GM21390 (cell line): ENCODE measurements around the gene FXYD4.
A peak's percentile ranks its signal among the peaks of the same experiment; 100 is the strongest.

Experiments
- ATAC-seq: cut with Tn5 transposase; IDR thresholded peaks from one replicate; pipeline ENCODE4 v1.9.1; 2021; ENCODE audit not compliant: unreplicated experiment

FXYD4 gene

GRCh38 chr10:43343126-43343525, 28.3 kb upstream of the FXYD4 start:
- no peak for ATAC-seq

GRCh38 chr10:43344051-43344450, 27.4 kb upstream of the FXYD4 start:
- ATAC-seq: no peak

GRCh38 chr10:43347997-43348396, 23.4 kb upstream of the FXYD4 start:
- ATAC-seq: no peak

DNA sequence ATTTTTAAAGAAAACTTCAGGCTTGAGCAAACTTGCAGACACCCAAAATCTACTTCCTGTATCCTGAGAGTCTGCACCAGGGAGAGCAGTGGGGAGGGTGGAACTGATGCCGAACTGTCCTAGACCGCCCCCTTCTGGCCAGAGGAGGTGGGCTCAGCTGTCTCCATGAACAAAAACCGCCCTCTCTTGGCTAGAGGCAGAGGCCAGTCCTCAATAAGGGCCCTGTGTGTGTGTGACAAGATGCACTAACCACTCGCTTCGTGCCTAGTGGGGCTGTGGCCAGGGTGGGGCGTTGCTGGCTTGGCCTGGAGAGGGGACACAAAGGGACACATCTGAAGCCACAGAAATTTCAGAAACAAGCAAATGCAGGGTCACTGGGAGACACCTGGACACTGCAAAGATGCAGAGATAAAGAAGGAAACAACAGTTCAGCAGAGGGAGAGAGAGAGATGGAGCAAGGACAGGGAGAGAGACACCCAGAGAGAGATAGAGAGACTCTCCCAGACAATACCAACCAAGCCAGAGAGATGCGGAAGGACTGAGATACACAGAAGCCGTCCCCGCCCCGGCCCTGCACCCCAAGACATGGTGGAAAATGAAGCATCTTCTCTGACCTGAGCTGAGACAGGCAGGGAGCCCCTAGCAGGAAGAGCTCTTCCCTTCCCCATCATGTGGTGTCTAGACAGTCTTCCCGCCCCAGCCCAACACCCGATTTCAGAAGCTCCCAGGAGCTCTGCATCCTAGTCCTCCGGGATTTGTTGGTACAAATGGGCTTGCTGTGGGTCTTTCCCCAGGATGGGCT, 22.7 kb upstream of the FXYD4 start:
- ATAC-seq: peak; percentile 100

GRCh38 chr10:43350156-43350555, 21.3 kb upstream of the FXYD4 start:
- no peak for ATAC-seq

GRCh38 chr10:43350686-43351085, 20.8 kb upstream of the FXYD4 start:
- ATAC-seq: no peak

- no peak for ATAC-seq
Observed at GRCh38 chr10:43351301-43351700, 20.1 kb upstream of the FXYD4 start.

- ATAC-seq: no peak
Observed at GRCh38 chr10:43352951-43353350, 18.5 kb upstream of the FXYD4 start.

- no peak for ATAC-seq
Observed at GRCh38 chr10:43353495-43354329, 17.7 kb upstream of the FXYD4 start.

DNA sequence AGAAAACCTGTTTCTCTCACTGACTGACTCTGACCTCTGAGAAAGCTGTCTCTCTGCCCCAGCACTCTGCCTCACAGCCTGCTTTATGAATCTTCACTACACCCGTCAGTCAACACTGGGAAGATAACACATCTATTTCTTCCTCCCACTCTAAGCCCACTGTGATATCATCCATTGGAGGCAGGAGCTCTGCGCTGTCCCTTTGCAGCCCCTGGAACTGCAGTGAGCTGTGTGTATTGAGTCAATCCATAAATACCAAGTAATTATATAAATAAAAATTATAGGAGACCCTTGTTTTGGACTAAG, 17.2 kb upstream of the FXYD4 start:
- ATAC-seq: no peak

DNA sequence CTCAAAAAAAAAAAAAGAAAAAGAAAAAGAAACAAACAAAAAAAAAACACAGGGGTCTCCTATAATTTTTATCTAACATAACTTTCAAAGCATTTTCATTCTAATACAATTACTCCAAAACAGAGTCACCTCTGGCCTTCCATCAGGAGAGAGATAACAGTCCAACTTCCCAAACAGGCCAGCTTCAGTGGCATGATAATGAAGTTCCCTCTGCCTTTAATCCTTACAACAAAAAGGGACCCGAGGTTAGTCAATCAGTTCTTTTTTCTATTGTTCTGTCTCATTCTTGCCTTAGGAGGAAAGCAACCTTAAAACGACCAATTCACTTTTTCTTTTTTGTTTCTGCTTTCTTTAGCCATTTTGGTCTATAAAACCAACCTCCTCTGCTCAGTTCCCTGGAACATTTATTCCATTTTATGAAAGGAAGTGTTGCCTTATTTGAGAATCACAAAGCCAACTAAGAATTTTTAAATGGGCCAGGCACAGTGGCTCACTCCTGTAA, 16.5 kb upstream of the FXYD4 start:
- ATAC-seq: no peak

GRCh38 chr10:43355749-43356371, 15.6 kb upstream of the FXYD4 start:
- no peak for ATAC-seq

GRCh38 chr10:43360086-43360485, 11.3 kb upstream of the FXYD4 start:
- no peak for ATAC-seq

- ATAC-seq: no peak
Observed at GRCh38 chr10:43361547-43362190, 9.8 kb upstream of the FXYD4 start.

GRCh38 chr10:43362191-43362839, 9.1 kb upstream of the FXYD4 start:
- peak; percentile 98 for ATAC-seq

- ATAC-seq: no peak
Observed at GRCh38 chr10:43365001-43365400, 6.4 kb upstream of the FXYD4 start.

DNA sequence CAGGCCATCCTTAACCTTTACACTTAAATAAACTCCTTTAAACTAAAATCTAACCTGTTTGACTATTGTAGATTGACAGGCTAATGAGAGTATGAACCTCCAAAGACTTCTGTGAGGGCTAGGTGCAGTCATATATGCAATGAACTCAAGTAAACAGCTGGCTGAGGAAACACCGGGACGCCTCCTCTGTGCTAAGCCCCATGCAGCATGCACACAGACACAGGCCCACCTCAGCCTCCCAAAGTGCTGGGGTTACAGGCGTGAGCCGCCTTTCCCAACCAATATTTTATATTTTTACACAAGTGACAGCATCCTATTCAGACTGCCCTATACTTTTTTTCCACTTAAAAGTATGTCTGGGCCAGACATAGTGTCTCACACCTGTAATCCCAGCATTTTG, 1.5 kb upstream of the FXYD4 start:
- no peak for ATAC-seq

- ATAC-seq: no peak
Observed at GRCh38 chr10:43370671-43371215, 693 bp upstream of the FXYD4 start.

DNA sequence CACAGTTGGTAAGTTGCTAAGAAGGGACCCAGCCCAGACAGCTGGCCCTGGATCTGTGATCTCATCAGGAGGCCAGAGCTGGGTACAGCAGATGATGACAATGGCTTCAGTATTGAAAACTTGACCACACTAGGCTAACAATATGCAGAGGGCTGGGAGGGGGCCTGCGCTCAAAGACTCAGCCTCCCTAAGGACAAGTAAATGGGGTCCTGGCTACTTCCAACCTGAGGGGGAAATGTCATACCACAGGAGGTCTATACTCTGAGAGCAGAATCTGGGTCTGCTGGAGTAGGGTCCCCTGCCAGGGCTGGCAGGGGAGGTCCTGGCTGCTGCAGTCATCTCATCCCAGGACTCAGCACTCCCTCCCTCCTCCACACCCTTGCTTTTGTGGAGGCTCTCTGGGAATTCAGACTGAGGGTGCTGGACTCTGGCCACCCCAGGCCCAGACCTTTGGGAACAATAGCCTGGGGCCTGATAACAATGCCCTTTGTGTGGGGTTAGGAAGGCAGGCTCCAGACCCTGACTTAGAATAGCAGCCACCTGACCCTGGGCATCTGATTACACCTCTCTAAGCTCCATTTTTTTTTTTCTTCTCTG, 1.4 kb downstream of the FXYD4 start:
- no peak for ATAC-seq

DNA sequence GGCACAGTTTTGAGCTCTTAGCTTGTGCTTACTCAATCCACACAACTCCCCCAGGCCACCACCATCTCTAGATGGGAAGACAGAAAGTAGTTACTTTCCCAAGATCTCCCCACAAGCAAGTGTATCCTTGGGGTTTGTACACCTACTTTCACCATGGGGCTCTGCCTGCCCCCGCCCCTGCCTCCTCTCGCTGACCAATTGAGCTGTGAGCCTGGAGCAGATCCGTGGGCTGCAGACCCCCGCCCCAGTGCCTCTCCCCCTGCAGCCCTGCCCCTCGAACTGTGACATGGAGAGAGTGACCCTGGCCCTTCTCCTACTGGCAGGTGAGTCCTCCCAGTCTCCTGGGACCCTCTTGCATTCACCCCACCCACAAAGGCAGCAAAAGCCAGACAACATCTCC, 2.0 kb downstream of the FXYD4 start:
- no peak for ATAC-seq
